Myocyte (in vitro differentiated cells): ENCODE data around the gene RIT2. TPM values are rescaled to one million over a fixed set of nuclear protein-coding genes. Genes with fewer than 3 reads are reported as not detected.

ENCODE experiments used
- DNase-seq: peaks from one replicate; pipeline ENCODE4 v3.0.0-alpha.2; 2012; ENCODE audit warnings: low read depth
- polyA plus RNA-seq: library from polyadenylated mRNA; unstranded; fragments of >200 nt; gene quantifications from one replicate; pipeline ENCODE4 v1.2.1, GENCODE V29; 2012; ENCODE audit warnings: missing spikeins
- total RNA-seq: library from RNA; depleted of rRNA; stranded (reverse); fragments of >200 nt; gene quantifications from 2 replicates; pipeline ENCODE4 v1.2.3, GENCODE V29; 2014

Gene RIT2
- not detected in 2 replicates for total RNA-seq
- not detected for polyA plus RNA-seq

DNA sequence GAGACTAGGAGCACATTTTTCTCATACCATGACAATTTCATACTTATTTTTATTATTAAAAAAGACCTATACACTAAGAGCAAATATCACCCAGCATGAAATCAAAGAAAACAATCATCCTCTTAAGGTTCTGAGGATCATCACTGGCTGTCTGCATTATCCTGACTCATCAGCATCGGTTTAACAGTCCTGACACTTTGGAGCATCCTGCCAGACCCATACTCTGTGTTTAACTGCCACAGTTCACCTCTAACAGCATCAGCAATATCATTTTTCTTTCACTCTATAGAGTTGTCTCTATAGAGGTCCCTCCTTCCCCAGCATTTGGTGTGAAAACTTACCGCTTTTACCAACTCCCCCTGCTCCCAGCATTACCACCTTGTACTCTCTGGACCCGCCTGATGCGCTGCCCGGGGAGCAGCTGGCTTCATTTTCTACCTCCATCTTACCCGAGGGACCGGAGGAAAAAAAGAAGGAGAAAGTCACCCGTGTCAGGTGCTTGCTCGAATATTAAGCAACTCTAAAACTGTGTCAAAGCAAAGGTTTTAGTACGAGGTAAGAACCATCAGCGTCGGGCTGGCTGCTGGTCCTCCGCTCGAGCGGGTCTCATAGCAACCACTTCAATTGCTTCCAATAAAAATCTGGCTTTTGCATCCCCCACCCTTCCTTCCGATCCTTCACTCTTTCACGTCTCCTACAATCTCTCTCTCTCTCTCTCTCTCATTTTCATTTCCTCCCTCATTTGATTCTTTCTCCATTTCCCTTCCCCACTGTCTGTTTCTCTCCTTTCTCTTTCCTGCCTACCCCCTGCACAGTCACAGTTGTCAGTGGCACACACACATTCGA, at the start of gene RIT2:
Gene RIT2, minus strand, starts transcription at position 610 of the 846 bp plus-strand sequence.
- DNase-seq = no peak

DNA sequence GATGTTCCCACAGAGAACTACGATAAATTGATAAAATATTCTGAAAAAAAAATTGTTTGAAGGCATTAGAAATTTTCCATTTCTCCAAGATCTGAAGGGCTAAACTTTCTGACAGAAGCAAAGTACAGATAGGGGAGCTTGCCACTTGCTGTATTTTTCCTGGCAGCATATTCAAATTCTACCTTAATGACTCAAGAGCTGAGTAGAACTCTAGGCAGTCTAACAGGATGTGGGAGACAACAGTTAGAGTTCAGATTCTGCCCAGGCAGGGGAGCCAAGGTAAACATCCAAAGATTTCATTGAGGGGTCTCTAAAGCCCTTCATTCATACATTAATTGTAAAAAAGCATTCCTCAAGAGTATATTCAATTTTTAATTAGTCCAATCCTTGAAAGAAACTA, 46.0 kb upstream of the RIT2 start:
- DNase-seq = peak; percentile 6

DNA sequence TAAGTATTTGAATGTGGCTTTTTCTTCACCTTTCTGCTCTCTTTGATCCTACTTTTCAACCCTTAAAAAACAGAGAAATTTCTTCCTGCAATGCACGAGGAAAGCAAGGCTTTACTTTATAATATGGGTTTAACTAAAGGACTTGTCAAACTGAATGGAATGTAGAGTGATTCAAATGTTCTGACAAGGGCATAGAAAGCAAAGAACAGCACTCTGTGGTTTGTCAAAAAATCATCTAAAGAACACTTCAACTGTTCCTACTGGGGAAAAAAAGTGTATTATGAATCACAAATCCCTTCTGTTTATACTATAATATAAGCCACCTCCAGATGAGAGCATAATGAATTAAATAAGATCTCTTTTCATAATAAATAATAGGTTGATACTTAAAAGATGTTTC, 45.0 kb upstream of the RIT2 start:
- no peak for DNase-seq

DNA sequence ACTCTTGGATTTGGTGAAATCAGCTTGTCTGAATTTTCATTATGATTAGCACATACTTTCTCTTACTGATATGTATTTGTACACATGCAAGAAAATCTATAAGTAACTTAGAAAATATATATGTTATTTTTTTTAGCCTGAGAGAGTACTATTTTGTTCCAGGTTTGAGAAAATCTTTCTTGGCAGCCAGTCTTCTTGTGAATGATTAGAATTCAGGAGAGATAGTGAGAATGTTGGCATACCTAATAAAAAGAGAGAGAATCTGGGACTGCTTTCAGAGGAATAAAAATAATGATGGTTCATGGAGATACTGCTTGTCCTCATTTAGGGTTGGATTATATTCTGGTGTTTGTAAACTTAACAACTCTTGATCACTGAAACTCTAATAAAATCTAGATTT, 44.4 kb upstream of the RIT2 start:
- no peak for DNase-seq

DNA sequence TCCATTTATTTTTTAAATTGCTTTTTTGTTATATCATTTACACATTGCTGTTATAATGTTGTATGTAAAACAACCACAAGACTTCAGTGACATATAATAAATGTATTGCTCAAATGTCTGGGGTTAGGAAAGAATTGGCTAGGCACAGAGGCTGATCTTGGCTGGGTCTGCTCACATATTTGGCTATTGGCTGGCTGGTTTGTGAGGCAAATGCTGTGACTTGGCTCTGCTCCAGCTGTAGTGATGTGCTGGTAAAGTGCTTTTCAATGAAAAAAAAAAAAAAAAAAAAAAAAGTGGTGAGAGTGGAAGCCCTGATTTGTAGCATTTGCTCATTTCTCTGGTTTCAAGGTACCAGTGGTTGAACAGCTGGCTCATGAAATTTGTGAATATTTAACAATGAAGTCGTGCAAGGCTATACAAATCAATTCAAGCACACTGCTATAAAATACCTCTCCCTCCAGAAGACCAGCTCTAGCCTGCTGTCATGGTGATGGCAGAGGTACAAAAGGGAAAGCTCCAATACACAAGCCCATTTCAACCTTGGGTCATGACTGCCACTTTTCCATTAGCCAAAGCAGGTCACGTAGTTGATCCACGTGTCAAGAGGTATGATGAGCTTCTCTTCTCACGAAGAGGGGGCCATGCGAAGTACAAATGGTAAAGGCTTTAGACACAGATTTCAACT, 43.7 kb upstream of the RIT2 start:
- peak; percentile 6 for DNase-seq

DNA sequence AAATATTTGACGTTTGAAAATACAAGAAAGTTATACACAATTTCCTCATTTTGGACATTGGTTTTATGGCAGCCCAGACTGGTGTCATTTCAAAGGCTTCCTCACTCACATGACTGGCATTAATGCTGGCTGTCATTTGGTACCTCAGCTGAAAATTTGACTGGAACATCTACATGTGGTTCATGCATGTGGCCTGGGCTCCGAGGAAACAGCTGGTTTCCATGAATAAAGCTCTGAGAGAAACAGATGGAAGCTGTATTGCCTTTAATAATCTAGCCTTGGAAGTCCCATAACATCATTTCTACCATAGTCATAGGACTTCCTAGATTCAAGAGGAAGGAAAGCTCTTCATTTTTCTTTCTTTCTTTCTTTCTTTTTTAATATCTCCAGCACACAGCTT, 42.9 kb upstream of the RIT2 start:
- DNase-seq = peak; percentile 57

DNA sequence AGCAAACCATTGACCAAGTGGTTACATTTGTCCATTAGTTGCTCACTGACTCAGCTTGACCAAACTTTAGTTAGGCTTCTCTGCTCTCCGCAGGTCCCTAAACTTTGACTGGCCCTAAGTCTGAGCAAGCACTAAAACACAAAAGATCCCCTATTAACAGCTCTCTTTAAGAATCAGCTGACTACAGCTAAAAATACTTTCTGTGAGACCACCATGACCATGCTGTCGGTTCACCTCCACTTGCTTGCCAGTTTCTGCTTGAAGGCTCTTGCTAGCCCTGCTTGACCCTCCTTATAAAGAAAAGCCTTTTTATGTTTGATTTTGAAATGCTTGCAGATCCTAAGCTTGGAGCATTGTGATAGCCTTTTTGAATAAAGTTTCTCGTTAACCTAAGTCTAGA, 40.4 kb upstream of the RIT2 start:
- DNase-seq = no peak

DNA sequence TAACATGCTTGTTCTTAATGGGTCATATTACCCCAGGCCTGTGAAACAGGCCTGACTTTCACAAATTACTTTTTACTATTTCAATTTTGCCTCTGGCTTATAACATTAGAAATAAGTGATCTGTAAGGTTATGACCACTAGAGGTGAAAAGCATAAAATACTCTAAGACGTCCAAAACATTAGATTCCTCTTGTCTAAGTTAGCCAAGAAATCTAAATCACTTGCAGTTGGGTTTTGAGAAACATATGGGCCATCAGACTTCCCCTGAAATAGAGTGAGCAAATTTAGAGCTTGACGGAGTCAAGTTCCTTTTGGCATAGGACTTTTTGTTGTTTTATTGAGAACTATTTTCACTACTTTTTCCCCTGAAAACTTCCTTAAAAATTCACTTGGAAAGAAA, 32.7 kb upstream of the RIT2 start:
- DNase-seq = no peak

DNA sequence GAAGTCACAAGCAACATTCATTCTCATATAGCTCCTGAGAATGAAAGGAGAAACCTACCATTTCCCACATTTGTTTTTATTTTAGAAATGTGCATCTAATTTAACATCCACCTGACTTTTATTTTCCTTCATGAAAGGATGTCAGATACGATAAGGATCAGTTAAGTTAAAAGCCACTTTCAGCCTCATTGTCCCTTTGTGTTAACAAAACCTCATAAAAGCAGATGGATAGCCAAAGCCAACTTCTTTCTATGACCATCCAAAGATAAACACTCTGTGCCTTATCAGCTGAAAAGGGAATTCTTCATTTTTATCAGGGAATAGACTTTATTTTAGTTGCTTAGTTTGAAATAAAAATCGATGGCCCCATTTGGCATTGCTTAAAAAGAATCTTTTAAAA, 25.7 kb upstream of the RIT2 start:
- DNase-seq = no peak

DNA sequence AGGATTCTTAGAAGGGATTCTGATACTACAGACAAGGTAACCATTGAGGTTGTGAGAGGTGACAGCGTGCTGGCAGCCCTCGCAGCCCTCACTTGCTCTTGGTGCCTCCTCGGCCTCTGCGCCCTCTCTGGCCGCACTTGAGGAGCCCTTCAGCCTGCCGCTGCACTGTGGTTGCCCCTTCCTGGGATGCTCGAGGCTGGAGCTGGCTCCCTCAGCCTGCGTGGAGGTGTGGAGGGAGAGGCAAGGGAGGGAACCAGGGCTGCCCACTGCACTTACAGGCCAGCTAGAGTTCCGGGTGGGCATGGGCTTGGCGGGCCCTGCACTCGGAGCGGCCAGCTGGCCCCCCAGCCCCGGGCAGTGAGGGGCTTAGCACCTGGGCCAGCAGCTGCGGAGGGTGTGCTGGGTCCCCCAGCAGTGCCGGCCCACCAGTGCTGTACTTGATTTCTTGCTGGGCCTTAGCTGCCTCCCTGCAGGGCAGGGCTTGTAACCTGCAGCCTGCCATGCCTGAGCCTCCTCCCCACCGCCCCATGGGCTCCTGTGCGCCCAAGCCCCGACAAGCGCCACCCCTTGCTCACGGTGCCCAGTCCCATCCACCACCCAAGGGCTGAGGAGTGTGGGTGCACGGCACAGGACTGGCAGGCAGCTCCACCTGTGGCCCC, 23.9 kb upstream of the RIT2 start:
- DNase-seq = no peak

DNA sequence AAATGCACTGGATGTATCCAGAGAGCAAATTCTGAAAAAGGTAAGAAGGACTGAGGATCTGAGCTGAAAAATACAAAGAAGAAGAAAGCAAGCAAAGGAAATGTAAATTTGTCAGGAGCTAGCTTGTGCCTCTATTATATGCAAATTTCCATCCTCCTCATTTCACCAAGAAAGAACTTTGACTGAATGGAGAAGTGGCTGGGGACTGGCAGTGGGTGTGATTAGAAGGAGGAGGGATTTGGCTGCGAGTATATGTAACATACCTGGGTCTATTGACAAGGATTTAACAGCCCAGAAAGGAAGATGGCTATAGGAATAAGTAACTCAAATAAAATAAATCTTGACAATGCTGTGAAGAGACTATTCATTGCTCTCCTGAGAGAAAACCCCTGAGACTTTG, 19.4 kb upstream of the RIT2 start:
- DNase-seq = no peak

DNA sequence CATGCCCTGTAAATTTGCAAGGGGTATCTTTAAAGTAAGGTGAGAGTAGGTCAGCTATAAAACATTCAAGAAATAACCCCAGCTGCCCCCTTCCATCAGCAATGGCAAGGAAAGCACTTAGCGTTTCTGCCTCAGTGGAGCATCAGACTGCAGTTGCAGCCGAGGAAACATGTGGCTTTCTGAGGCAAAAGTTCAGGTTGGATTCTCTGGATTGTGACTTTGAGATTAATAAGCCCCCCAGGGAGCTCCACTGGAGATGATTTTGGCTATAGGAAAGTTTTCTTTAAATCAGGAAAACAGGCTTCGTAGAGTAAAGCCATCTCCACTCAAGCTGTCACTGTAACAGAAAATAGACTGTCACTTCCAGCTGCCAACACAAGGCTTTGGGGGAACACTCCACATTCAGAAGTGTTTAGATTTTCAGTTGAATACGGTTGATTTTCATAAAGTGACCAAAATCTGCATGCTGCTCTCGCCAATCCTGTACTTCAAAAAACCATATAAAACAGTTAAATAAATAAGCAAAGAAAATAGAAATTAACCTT, 15.3 kb upstream of the RIT2 start:
- DNase-seq = no peak

DNA sequence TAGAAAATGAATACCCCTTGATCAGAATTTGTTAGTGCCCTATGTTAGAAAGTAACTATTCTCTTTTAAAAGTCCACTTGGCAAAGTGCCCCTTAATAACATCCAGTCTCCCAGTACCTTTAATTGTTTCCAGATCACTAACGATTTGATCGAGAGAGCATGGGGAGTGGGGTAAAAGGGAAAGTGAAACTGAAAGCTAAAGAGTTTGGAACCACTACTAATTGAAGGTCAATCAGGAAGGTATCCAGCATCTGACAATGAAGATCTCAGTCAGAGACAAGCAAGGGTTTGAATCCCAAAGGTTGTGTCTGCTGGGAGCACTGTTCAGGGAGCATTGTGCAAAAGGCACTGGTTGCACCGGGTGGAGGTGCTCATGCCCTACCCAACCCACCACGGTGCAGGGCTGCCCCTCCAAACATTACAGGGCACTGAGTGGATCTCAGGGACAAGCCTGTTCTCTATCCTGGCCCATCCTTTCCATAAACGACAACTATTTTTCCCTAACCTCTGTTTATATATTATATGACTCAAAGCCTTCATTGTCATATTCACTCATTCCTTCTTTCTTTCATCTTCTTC, 14.6 kb upstream of the RIT2 start:
- DNase-seq = peak; percentile 2

DNA sequence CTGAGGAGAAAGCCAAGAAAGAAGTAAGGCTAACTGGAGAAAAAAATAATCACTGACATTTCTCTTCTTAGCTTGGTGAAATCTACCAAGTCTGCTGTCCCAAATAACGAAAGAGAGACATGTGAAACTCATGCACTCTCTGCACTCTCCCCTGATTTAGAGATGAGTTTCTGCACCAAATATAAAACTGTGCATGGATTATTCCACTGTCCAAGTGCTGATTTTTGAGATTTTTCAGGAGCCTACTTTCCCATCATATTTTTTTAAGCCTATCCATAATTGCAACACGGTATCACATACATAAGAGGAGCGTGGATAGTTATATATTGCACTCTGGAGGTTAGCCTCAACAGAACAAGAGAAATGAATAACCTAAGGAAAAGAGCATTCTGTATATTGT, 10.0 kb upstream of the RIT2 start:
- DNase-seq = no peak

DNA sequence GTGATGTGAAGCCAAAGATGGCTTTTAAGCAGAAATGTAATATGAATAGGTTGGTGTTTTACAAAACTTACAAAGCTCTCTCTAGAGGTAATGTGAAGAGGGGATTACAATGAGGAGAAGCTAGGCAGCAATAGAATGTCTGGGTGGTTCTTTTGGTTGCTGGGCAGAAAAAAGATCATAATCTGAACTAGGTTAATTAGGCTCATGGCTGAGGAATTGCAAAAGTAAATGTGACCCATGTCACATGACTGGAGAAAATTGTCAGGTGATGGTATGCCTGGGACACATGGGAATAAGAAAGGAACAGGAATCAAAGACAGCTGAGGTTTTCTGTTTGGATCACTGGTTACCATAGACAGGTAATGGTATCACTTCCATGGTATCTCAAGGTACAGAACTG, 7.5 kb upstream of the RIT2 start:
- no peak for DNase-seq

DNA sequence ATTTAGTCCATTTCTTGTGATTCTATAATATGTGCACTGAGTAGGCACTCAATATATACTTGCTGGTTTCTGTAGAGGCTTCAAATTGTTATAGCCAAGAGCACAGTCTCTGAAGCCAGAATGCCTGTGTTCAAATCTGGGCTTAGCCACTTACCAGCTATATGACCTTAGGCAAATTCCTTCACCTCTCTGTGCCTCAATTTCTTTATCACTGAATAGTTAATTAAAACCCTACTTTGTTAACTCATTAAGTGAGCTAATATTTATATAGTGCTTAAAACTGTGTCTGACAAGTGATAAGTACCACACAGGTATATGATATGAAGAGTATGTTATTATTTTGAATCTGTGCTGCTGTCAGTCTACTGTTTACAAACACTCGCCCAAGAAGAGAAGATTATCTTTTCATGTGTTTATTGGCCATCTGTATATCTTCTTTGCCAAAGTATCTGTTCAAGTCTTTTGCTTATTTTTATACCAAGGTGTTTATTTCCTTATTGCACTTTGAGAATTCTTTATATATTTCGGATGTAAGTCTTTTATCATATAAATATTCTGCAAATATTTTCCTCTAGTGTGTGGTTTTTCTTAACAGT, 1.3 kb upstream of the RIT2 start:
- DNase-seq = no peak

DNA sequence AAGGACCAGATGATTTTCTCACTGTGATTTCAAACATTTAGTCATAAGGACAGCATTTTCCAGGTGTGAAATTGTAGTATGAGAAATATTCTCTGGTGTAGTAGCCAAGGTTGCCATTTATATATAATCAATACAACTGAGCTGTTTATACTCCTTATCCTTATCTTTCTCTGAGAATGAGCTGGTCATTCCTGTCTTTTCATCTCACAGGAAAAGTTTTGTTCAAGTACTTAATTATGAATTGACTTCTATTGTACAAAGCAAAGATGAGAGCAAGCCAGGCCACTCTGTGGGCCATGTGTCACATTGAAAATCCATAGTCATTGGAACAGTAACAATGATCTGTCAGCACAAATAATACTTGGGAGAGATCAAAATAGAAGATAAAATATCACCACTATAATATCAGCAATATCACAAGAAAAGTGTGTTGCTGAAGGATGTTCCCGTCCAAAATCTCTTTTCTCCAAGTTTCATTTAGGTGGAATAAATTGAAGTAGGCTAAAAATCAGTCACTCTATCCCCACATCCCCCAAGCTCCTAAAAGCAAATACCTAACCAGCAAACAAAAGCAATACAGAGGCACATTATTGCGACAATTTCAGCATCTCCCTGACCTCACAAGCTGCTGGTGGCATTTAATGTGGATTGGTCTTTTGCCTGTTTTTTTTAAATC, 2.1 kb downstream of the RIT2 start:
- DNase-seq = no peak

DNA sequence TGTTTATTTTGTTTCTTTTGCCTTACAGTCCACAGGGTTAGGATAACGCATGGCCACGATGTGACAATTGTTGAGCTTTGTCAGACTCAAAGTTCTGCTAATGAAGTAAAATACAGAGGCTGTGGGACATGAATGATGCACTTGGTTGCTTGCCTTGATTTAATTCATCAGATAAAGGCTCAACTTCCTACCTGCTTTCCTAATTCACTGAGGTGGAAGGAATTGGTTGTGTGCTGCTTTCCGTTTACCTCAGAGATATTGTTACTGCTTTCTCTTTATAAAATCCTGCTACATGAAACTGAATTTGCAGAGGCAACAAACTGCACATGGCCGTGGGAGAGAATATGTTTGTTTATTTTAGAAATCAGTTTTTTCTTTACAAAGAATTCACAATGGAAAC, 6.6 kb downstream of the RIT2 start:
- no peak for DNase-seq

DNA sequence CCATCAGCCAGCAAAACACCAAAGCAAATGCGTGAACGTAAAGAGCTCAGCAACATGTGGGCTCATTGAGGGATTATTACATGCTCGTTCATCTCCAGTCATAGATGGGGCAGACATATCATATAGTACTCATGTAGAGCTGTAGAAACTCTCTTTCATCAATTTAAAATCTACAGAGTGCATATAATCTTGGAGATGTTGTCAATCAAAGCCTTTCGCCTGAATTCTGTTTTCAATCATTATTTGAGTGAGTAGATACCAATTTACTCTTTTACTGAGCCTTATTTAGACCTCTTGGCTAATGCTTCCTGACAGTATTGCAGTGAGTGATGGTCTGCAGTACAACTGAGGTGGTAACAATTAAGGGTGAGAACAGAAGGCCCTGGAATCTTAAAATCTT, 7.0 kb downstream of the RIT2 start:
- DNase-seq = no peak

DNA sequence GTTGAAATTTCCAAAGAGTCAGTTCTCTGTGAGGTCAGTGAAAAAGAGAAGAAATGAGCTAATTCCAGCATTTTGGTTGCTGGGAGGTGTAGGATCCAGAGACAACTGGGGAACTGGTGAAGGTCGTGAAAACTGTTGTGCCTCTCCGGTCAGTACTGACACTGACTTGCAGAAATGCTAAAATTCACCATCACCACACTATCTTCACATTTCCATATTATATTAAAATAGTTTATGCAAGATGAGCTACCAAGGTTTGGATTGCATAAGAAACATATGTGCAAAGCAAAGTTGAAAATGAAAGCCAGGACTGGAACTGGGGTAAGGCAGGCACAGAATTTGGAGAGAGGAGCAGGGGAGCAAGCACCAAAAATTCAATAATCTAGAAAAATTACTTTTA, 21.8 kb downstream of the RIT2 start:
- DNase-seq = no peak

DNA sequence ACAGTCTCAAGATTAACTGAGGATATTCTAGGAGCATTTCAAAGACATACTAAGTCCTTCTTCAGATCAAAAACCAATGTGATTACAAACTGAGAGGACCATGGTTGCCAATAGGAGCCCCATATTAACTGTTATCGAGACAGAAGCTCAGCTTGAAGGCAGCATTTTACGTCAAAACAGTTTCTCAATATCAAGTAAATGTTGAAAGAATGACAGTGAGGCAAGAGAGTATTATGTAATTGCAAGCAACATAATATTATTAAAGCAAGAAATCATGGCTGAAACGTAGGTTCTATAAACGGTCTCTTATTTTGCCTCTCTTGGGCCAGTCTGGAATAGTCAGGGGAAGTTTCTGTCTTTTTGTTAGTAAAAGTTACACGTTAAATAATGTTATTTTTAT, 22.9 kb downstream of the RIT2 start:
- DNase-seq = no peak
